Activated CD4-positive, CD25-positive, alpha-beta regulatory T cell treated with anti-CD3 and anti-CD28 coated beads, Interleukin-2, amount 50 U/mL, for 16 hours (primary cell): Measurements from ENCODE around the gene MAP1A.

Source experiments
- DNase-seq: peaks from one replicate; pipeline ENCODE4 v3.0.0-alpha.2; 2020; ENCODE audit warnings: low read depth, low spot score

Gene MAP1A

DNA sequence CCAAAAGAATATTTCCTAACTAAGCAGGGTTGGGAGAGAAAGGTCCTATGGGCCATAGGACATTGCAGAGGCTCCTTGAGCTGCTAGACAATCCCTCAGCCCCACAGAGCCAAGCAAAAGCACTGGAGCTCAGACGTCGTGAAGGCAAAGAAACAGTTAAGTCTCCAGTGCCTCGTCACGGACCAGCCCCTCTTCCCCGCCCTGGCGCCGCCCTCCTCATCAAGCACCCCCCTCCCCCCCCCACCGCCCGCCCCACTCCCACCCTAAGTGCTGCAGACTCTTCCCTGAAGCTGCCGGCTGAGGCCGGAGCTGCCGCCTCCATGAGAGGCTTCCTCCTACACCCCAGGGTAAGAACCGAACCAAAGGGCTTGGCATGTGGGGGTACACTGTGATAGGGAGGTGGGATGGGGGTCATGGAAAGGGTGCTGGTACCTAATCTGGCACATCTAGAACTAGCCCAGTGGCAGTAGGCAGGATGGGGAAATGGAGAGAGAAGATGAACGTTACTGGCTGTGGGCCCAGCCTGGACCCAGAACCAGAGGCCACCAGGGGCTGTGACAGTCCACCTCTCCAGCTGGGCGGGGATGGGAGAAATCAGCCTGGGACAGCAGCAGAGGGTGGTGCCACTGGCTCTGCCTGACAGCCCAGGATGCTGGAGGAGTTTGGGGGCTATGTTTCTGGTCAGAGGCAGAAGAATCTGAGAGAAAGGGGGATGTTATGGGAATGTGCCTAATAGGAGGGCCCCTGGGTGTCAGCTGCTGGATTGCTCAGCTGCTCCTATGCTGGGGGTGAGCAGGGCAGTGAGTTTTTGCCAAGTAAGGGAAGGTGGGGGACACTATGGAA is at the start of gene MAP1A:
Gene MAP1A (plus strand): TSS at position 255 of the 843 bp plus-strand sequence. CDS start 3,866 bp downstream, outside the sequence.
- no peak for DNase-seq

DNA sequence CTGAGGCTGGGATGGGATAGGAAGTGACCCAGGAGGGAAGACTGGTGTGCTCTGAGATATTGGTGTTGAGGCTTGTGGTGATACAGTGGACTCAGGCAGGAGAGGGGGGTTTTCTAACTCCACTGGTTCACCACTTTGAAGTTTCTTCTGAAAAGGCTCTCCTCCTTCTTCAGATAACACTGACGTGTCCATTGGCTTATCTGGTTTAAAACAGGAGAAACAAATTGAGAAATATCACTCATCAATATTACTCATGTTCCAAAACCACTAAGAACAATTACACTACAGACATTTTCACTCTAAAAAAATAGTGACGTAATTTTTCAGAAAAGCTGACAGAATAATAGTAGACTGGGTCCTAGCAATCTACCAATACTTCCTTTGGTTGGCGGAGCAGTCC is 47.5 kb upstream of the MAP1A start:
- DNase-seq, result no peak

DNA sequence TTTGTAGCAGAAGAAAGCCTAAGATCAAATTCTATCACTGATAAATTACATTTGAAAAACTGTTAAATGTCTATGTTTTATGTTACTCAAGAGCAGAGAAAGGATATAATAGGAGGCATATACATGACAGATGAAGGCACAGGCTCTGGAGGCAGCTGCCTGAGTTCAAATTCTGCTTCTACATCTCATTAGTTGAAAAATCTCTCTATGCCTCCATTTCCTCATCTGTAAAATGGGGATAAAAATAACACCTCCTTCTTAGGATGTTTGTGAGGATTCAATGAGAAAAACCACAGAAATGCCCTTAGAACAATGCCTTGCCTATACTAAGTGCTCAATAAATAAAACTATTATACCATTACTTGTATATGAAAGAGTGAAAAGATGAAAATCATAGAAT is 45.4 kb upstream of the MAP1A start:
- no peak for DNase-seq

- no peak for DNase-seq
Measured at GRCh38 chr15:43473885-43474284, 43.5 kb upstream of the MAP1A start.

GRCh38 chr15:43483297-43484128 is 33.9 kb upstream of the MAP1A start:
- DNase-seq, result no peak

DNA sequence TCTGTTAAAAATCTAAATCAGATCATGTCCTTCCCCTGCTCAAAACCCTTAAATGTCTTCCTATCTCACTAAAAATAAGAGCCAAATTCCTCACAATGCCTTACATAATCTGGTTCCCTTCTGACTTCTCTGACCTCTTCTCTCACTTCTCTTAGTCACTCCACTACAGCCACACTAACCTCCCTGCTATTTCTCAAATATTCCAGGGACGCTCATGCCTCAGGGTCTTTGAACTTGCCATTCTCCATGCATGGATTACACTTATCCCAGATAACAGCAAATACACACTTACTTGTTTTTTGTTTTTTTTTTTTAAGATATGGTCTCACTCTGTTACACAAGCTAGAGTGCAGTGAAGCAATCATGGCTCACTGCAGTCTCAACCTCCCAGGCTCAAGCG is 33.0 kb upstream of the MAP1A start:
- no peak for DNase-seq

DNA sequence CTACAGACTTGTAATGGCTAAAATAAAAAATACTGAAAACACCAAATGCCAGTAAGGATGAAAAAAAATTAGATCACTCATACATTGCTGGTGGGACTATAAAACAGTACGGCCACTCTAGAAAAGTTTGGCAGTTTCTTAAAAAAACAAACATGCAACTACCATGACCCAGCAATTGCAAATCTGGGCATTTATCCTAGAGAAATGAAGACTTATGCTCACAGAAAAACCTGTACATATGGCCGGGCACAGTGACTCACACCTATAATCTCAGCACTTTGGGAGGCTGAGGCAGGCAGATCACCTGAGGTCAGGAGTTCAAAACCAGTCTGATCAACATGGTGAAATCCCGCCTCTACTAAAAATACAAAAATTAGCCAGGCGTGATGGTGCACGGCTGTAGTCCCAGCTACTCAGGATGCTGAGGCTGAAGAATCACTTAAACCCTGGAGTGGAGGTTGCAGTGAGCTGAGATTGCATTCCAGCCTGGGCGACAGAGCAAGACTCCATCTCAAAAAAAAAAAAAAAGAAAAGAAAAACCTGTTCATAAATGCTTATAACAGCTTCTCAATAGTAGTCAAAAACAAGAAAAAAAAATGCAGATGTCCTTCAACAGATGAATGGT is 30.0 kb upstream of the MAP1A start:
- no peak for DNase-seq

DNA sequence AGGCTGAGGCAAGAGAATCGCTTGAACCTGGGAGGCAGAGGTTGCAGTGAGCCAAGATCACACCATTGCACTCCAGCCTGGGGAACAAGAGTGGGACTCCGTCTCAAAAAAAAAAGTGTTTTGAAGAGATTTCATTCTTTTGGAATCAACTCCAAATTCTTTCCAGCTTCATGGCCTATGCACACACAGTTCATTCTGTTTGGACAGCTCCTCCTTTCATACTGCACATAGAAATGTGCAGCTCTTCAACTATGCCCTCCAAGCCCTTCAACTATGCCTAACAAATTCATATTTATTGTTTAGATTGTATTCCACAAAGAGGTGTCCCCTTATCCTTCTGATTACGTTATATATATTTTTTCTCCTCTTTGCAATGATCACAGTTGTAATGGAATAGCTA is 28.6 kb upstream of the MAP1A start:
- DNase-seq, result no peak

DNA sequence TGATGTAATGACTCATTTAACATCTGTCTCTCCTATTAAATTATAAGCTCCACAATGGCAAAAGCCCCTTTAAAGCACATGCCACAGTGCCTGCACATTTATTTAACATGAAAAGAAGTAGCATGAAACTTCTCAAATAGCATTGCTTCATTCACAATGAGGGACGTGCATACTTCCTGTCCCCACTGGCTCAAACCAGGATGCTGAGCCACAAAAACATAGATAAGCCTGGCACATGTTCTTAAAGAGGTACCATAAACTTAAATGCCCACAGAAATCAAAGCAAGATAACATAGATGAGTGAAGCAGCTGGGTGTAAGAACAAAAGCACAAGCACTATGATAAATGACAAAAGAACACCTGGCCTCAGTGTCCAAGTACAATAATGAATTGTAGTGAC is 28.2 kb upstream of the MAP1A start:
- no peak for DNase-seq

GRCh38 chr15:43492266-43492665 is 25.1 kb upstream of the MAP1A start:
- DNase-seq, result no peak

DNA sequence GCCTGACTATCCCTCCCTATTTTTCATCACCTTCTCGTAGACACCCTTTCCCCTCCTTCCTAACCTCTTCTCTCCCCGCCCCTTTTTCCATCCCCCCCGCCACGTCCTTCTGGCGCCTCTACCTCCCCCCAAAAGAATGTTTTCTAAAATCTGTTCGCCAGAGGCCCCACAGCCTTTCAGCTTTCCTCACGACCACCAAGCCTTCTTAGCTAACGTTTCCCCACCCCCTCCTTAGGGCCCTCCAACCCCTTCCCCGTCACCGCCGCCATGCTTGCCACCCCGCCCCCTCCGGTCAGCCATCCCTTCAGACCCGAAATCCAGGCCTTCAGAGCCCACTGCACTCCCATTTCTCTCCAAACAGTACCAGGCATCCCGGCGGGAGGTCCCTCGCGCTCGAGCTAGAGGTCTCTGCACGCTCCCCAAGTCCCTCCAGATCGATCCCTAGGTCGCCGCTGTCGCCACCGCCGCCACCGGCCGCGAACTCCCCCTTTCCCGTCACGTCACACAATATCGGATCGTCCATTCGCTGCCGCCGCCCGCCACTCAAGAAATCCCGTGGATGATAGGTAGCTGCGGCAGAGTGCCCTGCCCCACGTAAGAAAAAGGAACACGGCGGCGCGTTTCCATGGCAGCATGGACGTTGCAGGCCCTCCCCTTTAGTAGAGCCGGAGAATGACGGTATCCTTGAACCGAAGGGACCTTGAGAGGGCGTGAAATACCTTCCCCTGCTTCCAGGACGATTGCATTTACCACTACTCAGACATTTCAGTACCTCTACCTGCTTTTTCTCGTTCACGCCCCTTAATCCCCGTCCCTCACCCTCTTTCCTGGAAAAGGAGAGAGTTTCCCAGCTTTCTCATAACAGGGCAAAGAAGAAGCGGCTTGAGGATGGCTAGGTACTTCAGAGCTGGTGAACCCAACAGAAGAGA is 24.5 kb upstream of the MAP1A start, which contains the start of gene TP53BP1:
Gene TP53BP1 (minus strand): TSS at position 484 of the 929 bp plus-strand sequence. CDS start 113 bp downstream, at position 371.
- DNase-seq, result peak; percentile 93

GRCh38 chr15:43493703-43494472 is 23.5 kb upstream of the MAP1A start:
- no peak for DNase-seq

DNA sequence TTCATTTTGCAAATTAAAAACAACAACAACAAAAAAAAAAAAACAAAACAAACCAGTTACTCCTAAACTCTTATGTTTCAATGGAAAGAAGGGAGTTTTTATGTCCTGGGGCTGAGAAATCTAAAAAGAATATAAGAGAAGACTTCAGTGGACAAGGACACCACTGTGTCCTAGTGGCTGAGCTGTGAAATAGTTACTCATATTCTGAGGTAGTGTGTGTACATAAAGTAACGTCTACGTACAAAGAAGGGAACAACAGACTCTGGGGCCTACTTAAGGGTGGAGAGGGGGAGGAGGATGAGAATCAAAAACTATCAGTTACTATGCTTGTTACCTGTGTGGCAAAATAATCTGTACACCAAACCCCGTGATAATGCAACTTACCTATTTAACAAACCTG is 18.4 kb upstream of the MAP1A start:
- no peak for DNase-seq

- no peak for DNase-seq
Measured at GRCh38 chr15:43499635-43500034, 17.8 kb upstream of the MAP1A start.

DNA sequence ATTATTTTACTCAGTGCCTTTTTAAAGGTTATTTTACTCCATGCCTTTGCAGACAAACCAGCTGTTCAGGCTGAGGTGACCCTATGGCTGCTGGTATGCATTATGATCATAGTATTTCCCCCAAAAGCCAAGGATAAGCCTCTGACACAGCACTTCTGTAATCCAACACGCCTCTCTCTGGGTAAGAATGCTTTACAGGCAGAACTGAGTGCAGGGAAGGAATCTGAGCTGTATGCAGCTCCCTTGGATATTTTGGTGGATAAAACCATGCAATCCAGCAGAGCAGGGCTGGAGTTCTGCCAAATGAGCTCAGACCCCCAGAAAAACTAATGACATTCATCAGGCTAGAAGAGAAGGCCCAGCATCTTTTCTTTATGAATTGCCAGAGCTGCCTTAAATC is 11.7 kb upstream of the MAP1A start:
- no peak for DNase-seq

- DNase-seq, result no peak
Measured at GRCh38 chr15:43508421-43508820, 9.0 kb upstream of the MAP1A start.

DNA sequence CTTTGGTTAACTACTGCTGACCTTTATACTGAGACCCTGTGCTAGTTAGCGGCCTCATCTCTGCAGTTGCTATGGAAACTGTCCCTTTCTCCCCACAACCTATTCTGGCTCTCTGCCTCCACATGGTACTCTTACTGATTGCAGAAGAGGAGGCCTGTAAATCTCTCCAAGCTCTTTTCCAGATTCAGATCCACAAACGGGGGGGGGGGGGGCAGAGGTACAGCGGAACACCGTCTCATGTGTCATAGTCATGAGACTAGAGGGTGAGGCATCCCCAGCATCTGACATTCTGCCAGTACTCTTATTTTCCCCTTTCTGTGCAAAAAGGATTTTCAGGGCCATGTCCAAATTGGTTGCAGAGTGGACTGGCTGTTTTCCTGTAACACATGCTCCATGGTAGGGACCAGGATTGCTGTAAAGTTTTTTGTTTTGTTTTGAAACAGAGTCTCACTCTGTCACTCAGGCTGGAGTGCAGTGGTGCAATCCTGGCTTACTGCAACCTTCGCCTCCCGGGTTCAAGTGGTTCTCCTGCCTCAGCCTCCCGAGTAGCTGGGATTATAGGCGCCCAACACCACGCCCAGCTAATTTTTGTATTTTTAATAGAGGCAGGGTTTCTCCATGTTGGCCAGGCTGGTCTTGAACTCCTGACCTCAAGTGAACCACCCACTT is 8.3 kb upstream of the MAP1A start:
- no peak for DNase-seq

- DNase-seq, result no peak
Measured at GRCh38 chr15:43509660-43510199, 7.7 kb upstream of the MAP1A start.

DNA sequence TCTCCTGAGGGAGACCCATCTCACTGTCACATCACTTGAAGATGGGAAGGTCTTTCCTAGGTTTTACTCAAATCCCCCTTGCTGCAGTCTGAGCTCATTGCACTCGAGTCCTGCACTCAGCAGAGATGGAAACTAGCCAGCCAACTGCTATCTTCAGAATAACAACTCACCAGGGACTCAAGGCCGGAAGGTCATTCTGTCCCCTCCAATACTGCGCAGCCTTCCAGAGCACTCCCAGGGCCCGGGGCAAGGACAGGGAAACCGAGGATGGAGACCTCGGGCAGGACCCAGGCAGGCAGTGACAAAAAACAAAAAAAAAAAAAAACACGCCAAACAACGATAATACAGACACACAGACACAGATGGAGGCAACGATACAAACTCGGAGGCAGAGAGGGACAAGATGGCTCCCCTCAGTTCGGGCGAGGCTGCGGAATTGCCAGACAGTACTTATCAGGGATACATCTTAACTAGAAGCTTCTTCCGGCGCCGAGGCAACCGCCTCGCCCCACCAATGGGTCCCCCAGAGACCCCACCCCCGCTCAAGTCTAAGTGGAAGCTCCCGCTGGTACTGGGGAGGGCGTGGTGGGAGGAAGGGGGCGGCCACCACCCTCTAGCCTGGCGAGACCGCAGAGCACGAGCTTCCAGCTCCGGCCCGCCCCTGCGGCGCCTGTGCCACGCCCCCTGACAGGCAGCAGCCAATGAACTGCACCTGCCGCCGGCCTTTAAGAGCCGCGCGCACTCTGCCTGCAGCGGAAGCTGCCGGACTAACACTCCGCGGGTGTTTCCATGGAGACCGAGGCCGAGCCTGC is 7.0 kb upstream of the MAP1A start:
- DNase-seq, result peak; percentile 89
